ENCODE results near the gene RIN1. TPM values are rescaled to one million over a fixed set of nuclear protein-coding genes. Genes with fewer than 3 reads are reported as not detected.
"Not testable (repeated sequence)": the region's sequence is repeated elsewhere in the genome, so short reads cannot be mapped to it uniquely, and the experiment has no call there.

Gene RIN1
- total RNA-seq, 1 donor from 2014 or later, result 19.2 TPM

- DNase-seq (ENCODE audit: extremely low spot score in 2 of 2), result no peak
- TF ChIP-seq POLR2A (IDR thresholded peaks at IDR 0.05) (peak in 1 of 2 donors; percentile 10), CTCF (IDR thresholded peaks at IDR 0.05) (no peak), POLR2AphosphoS5 (IDR thresholded peaks at IDR 0.05; ENCODE audit: insufficient read depth in 1 of 2, low read depth in 1 of 2) (peak in 1 of 2 donors; percentile 61)
- Histone ChIP-seq H3K4me3 (peak overlapping the region; percentile 58 to 68), H3K36me3 (no peaks in the 10 kb centered on the region), H3K27ac (peak overlapping the region; percentile 85), H3K9me3 (no peaks in the 10 kb centered on the region), H3K4me1 (peaks cover 55% of the 10 kb centered on the region), H3K27me3 (no peaks in the 10 kb centered on the region)
- intact Hi-C loops (cut with DNase I), result loop anchor here (1.0 to 2.0 kb wide), 2 partner anchors 15 to 41 kb away; no protein-coding TSS in a partner anchor
Measured at GRCh38 chr11:66313321-66314185, 22.7 kb downstream of the RIN1 start.

- TF ChIP-seq POLR2A (IDR thresholded peaks at IDR 0.05) (peak in 1 of 2 donors; percentile 62), CTCF (IDR thresholded peaks at IDR 0.05) (no peak), POLR2AphosphoS5 (IDR thresholded peaks at IDR 0.05; ENCODE audit: insufficient read depth in 1 of 2, low read depth in 1 of 2) (peak; percentile 67 to 82)
- intact Hi-C loops (cut with DNase I), result loop anchor here (1.0 to 2.0 kb wide), 2 partner anchors 16 to 40 kb away; no protein-coding TSS in a partner anchor
- Histone ChIP-seq H3K4me3 (peak overlapping the region; percentile 58 to 68), H3K9me3 (no peaks in the 10 kb centered on the region), H3K27me3 (no peaks in the 10 kb centered on the region), H3K27ac (peak overlapping the region; percentile 85), H3K36me3 (no peaks in the 10 kb centered on the region), H3K4me1 (peaks cover 47% of the 10 kb centered on the region)
- DNase-seq (ENCODE audit: extremely low spot score in 2 of 2), result peak in 1 of 2 donors; percentile 98
Measured at GRCh38 chr11:66312549-66313320, 23.5 kb downstream of the RIN1 start.

GRCh38 chr11:66311965-66312548, 24.2 kb downstream of the RIN1 start:
- H3K4me3 ChIP-seq, result peak overlapping the region; percentile 58 to 68
- peaks cover 40% of the 10 kb centered on the region for H3K4me1 ChIP-seq
- TF ChIP-seq POLR2AphosphoS5 (IDR thresholded peaks at IDR 0.05; ENCODE audit: insufficient read depth in 1 of 2, low read depth in 1 of 2), result peak in 1 of 2 donors; percentile 83
- TF ChIP-seq CTCF (IDR thresholded peaks at IDR 0.05), result peak; percentile 87 to 97 (median 89)
- TF ChIP-seq POLR2A (IDR thresholded peaks at IDR 0.05), result no peak
- H3K27ac ChIP-seq, result peak overlapping the region; percentile 85
- no peaks in the 10 kb centered on the region for H3K27me3 ChIP-seq
- DNase-seq (ENCODE audit: extremely low spot score in 2 of 2), result no peak
- no peaks in the 10 kb centered on the region for H3K36me3 ChIP-seq
- intact Hi-C loops (cut with DNase I), result loop anchor here (2.0 kb wide), 1 partner anchor 17 kb away; no protein-coding TSS in a partner anchor
- H3K9me3 ChIP-seq, result no peaks in the 10 kb centered on the region

GRCh38 chr11:66311470-66311964, 24.7 kb downstream of the RIN1 start:
- Histone ChIP-seq H3K4me1 (peaks cover 35% of the 10 kb centered on the region), H3K27me3 (no peaks in the 10 kb centered on the region), H3K9me3 (no peaks in the 10 kb centered on the region), H3K27ac (peak overlapping the region; percentile 85), H3K4me3 (peak overlapping the region; percentile 58 to 68), H3K36me3 (no peaks in the 10 kb centered on the region)
- TF ChIP-seq POLR2A (IDR thresholded peaks at IDR 0.05) (no peak), POLR2AphosphoS5 (IDR thresholded peaks at IDR 0.05; ENCODE audit: insufficient read depth in 1 of 2, low read depth in 1 of 2) (no peak)
- DNase-seq (ENCODE audit: extremely low spot score in 2 of 2), result no peak
- intact Hi-C loops (cut with DNase I), result no loop called here

GRCh38 chr11:66310803-66311440, 25.3 kb downstream of the RIN1 start:
- H3K36me3 ChIP-seq; H3K27ac ChIP-seq; H3K27me3 ChIP-seq; H3K9me3 ChIP-seq; intact Hi-C loops (cut with DNase I); DNase-seq (ENCODE audit: extremely low spot score in 2 of 2); H3K4me3 ChIP-seq: not testable (repeated sequence)
- H3K4me1 ChIP-seq, result peaks cover 29% of the 10 kb centered on the region
